Psoas muscle (tissue), 8 donors: ENCODE results near the gene GMCL2. TPM values are rescaled to one million over a fixed set of nuclear protein-coding genes. Genes with fewer than 3 reads are reported as not detected.

Experiments used
- ATAC-seq, 4 donors: fragments of 200-7000 bp; cut with Tn5 transposase; one replicate each; pipeline ENCODE4 v1.9.1; 2020; ENCODE audit warnings: moderate library complexity in 3 of 4, mild to moderate bottlenecking in 2 of 4
- DNase-seq, 2 donors: peaks; one replicate each; pipeline ENCODE4 v3.0.0-alpha.2; 2020
- H3K27ac ChIP-seq: fragments of 200-600 bp; one replicate; pipeline ENCODE4 v1.8.0; 2022
- H3K27me3 ChIP-seq, 3 donors: fragments of 200-600 bp in 1 of 3; one replicate each; pipeline versions ENCODE4 v1.6.1 to v1.8.0; 2013 to 2022; ENCODE audit warnings: low read length in 2 of 3, mild to moderate bottlenecking in 2 of 3, moderate library complexity in 1 of 3; ENCODE audit not compliant: insufficient read depth in 3 of 3
- H3K36me3 ChIP-seq, 2 donors: fragments of 200-600 bp in 1 of 2; one replicate each; pipeline versions ENCODE4 v1.6.1 to v1.8.0; 2013 to 2022; ENCODE audit warnings: low read depth in 1 of 2, mild to moderate bottlenecking in 1 of 2, moderate library complexity in 1 of 2; ENCODE audit not compliant: insufficient read depth in 1 of 2
- H3K4me1 ChIP-seq: fragments of 200-600 bp; one replicate; pipeline ENCODE4 v1.8.0; 2022
- H3K4me3 ChIP-seq: fragments of 200-600 bp; one replicate; pipeline ENCODE4 v1.8.0; 2022; ENCODE audit warnings: mild to moderate bottlenecking
- H3K9me3 ChIP-seq: fragments of 200-600 bp; one replicate; pipeline ENCODE4 v1.8.0; 2022
- WGBS, 3 donors: extraction: QIAGEN DNeasy Blood & Tissue Kit; methylation state at CpG; one replicate each; pipeline versions ENCODE4 v1.1.6 to v1.1.7; 2013; 5-methylcytosine and 5-hydroxymethylcytosine counted together
- intact Hi-C, 2 donors: fragments of 100-400 bp; cut with DNase I; formaldehyde crosslinking; loops; one replicate each; pipeline versions ENCODE4 v1.11.0 to v1.14.2; 2022
- polyA plus RNA-seq, 3 donors: library from polyadenylated mRNA; stranded (reverse); fragments of 200-250 nt; gene quantifications; one replicate each; pipeline ENCODE4 v1.2.3, GENCODE V29; 2013
- total RNA-seq, 4 donors: library from RNA; stranded (reverse); fragmentation: NEBNext Ultra II Directional in 2 of 4; extraction: Animal tissue kit (Norgen Biotek cat#: 25700) in 2 of 4; gene quantifications; one replicate each; pipeline versions ENCODE4 v1.2.1 to v1.2.4, GENCODE V29; 2021 to 2023
- TF ChIP-seq, protein P1 (sequence below): fragments of 200-600 bp; IDR thresholded peaks from one replicate; pipeline ENCODE4 v1.8.0; 2022; ENCODE audit warnings: antibody characterized with exemption
- donor health status: healthy with polysubstance abuse.
- donor health status: DM: no; HTN: no; CAD: no; lungs with moderate emphysema.
- donor health status: Bipolar disorder and iron deficiency.
- donor health status: healthy.
- donor health status: DM: yes; HTN: yes; CAD: no.
- donor health status: DM: no; HTN: no; CAD: no.
- donor health status: DM: no; HTN: no; CAD: no.
- donor health status: DM: yes; HTN: yes; CAD: no.

Gene GMCL2
- total and polyA plus RNA-seq, 7 donors: not detected

DNA sequence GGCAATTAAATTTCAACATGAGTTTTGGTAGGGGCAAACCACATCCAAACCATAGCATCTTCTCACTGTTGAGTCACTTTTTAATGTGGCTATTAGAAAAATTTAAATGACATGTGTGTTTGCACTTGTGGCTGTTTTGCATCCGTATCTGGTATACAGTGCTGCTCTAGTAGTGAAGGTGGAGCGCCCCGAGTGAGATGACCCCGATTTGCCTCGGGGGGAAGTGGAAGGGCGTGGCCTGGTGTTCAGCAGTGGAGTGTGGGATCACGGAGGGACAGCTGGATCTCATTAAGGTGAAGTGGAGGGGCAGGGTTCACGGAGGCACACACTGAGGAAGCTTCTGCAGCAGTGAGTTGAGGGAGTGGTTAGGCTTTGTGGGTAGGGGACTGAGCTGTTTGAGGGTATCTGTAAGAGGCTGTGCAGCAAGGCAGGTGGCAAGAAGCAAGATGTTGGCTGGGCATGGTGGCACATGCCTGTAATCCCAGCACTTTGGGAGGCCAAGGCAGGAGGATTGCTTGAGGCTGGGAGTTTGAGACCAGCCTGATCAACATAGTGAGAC lies 6.2 kb upstream of the GMCL2 start:
- Histone ChIP-seq H3K4me3 (no peak overlapping the region), H3K9me3 (no peaks in the 10 kb centered on the region), H3K4me1 (no peaks in the 10 kb centered on the region), H3K27ac (no peak overlapping the region), H3K36me3 (no peaks in the 10 kb centered on the region), H3K27me3 (no peaks in the 10 kb centered on the region)
- no peak for ATAC-seq
- no peak for DNase-seq
- intact Hi-C loops: no loop called here
- WGBS, 3 donors: 58 to 71% (median 68%) methylated on average over 8 of the region's 8 CpGs
- TF ChIP-seq, protein P1, sequence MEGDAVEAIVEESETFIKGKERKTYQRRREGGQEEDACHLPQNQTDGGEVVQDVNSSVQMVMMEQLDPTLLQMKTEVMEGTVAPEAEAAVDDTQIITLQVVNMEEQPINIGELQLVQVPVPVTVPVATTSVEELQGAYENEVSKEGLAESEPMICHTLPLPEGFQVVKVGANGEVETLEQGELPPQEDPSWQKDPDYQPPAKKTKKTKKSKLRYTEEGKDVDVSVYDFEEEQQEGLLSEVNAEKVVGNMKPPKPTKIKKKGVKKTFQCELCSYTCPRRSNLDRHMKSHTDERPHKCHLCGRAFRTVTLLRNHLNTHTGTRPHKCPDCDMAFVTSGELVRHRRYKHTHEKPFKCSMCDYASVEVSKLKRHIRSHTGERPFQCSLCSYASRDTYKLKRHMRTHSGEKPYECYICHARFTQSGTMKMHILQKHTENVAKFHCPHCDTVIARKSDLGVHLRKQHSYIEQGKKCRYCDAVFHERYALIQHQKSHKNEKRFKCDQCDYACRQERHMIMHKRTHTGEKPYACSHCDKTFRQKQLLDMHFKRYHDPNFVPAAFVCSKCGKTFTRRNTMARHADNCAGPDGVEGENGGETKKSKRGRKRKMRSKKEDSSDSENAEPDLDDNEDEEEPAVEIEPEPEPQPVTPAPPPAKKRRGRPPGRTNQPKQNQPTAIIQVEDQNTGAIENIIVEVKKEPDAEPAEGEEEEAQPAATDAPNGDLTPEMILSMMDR: no peak

DNA sequence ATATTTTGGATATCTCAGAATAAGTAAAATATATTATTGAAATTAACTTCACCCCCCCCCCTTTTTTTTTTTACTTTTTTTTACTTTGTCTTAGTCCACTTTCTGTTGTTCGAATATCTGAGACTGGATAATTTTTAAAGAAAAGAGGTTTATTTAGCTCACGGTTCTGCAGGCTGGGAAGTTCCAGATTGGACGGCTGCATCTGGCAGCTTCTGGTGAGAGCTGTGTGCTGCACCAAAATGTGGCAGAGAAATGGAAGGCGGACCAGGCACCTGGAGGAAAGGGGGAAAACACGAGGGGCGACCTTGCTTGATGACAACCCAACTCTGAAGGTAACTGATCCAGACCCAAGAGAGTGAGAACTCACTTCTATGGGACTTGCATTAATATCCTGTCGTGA lies 5.6 kb upstream of the GMCL2 start:
- no peak for DNase-seq
- Histone ChIP-seq H3K27me3 (no peaks in the 10 kb centered on the region), H3K4me3 (no peak overlapping the region), H3K27ac (no peak overlapping the region), H3K36me3 (no peaks in the 10 kb centered on the region), H3K9me3 (no peaks in the 10 kb centered on the region), H3K4me1 (no peaks in the 10 kb centered on the region)
- intact Hi-C loops: no loop called here
- TF ChIP-seq, protein P1: no peak
- 92 to 95% (median 94%) methylated on average over 7 of the region's 7 CpGs for WGBS, 3 donors
- no peak for ATAC-seq

GRCh38 chr5:178192244-178192643 lies 5.1 kb upstream of the GMCL2 start:
- Histone ChIP-seq H3K27ac (no peak overlapping the region), H3K27me3 (no peaks in the 10 kb centered on the region), H3K4me3 (no peak overlapping the region), H3K4me1 (no peaks in the 10 kb centered on the region), H3K36me3 (no peaks in the 10 kb centered on the region), H3K9me3 (no peaks in the 10 kb centered on the region)
- no peak for DNase-seq
- TF ChIP-seq, protein P1: no peak
- intact Hi-C loops: no loop called here
- peak in 2 of 4 donors; percentile 82 to 87 for ATAC-seq
- 9 to 39% (median 23%) methylated on average over 2 of the region's 2 CpGs for WGBS, 3 donors

- WGBS, 3 donors: 69 to 81% (median 81%) methylated on average over 4 of the region's 4 CpGs
Measured at GRCh38 chr5:178191661-178192060, 4.5 kb upstream of the GMCL2 start.

More at GRCh38 chr5:178191661-178192060, 4.5 kb upstream of the GMCL2 start:
- intact Hi-C loops: no loop called here
- no peak overlapping the region for H3K4me3 ChIP-seq
- no peaks in the 10 kb centered on the region for H3K36me3 ChIP-seq
- no peak for DNase-seq
- H3K27me3 ChIP-seq: no peaks in the 10 kb centered on the region
- no peaks in the 10 kb centered on the region for H3K4me1 ChIP-seq
- H3K9me3 ChIP-seq: no peaks in the 10 kb centered on the region
- H3K27ac ChIP-seq: no peak overlapping the region
- TF ChIP-seq, protein P1: no peak
- ATAC-seq: no peak
